ENCODE data around the gene PTGS1.
A peak's percentile ranks its signal among the peaks of the same experiment; 100 is the strongest.
"Not testable (repeated sequence)": the region's sequence is repeated elsewhere in the genome, so short reads cannot be mapped to it uniquely, and the experiment has no call there.

Gene PTGS1

GRCh38 chr9:122347348-122348287 is 23.2 kb upstream of the PTGS1 start:
- DNase-seq (ENCODE audit: low read depth): no peak

GRCh38 chr9:122348288-122348777 is 22.5 kb upstream of the PTGS1 start:
- no peak for DNase-seq (ENCODE audit: low read depth)

GRCh38 chr9:122348791-122349190 is 22.0 kb upstream of the PTGS1 start:
- no peak for DNase-seq (ENCODE audit: low read depth)

GRCh38 chr9:122349201-122349600 is 21.6 kb upstream of the PTGS1 start:
- no peak for DNase-seq (ENCODE audit: low read depth)

- peak; percentile 57 for DNase-seq (ENCODE audit: low read depth)
Measured at GRCh38 chr9:122350577-122351355, 20.1 kb upstream of the PTGS1 start.

- no peak for DNase-seq (ENCODE audit: low read depth)
Measured at GRCh38 chr9:122354536-122355199, 16.2 kb upstream of the PTGS1 start.

- DNase-seq (ENCODE audit: low read depth): no peak
Measured at GRCh38 chr9:122355336-122355875, 15.4 kb upstream of the PTGS1 start.

- no peak for DNase-seq (ENCODE audit: low read depth)
Measured at GRCh38 chr9:122356627-122357026, 14.2 kb upstream of the PTGS1 start.

- DNase-seq (ENCODE audit: low read depth): no peak
Measured at GRCh38 chr9:122360891-122361290, 9.9 kb upstream of the PTGS1 start.

GRCh38 chr9:122363131-122363530 is 7.7 kb upstream of the PTGS1 start:
- not testable (repeated sequence) for DNase-seq (ENCODE audit: low read depth)

GRCh38 chr9:122364117-122364782 is 6.6 kb upstream of the PTGS1 start:
- no peak for DNase-seq (ENCODE audit: low read depth)

- no peak for DNase-seq (ENCODE audit: low read depth)
Measured at GRCh38 chr9:122364783-122365150, 6.1 kb upstream of the PTGS1 start.

GRCh38 chr9:122366074-122366660 is 4.7 kb upstream of the PTGS1 start:
- DNase-seq (ENCODE audit: low read depth): no peak

- DNase-seq (ENCODE audit: low read depth): no peak
Measured at GRCh38 chr9:122367065-122367464, 3.8 kb upstream of the PTGS1 start.

GRCh38 chr9:122367774-122368460 is 2.9 kb upstream of the PTGS1 start:
- no peak for DNase-seq (ENCODE audit: low read depth)

- DNase-seq (ENCODE audit: low read depth): no peak
Measured at GRCh38 chr9:122368642-122369041, 2.2 kb upstream of the PTGS1 start.

- no peak for DNase-seq (ENCODE audit: low read depth)
Measured at GRCh38 chr9:122370303-122370702, 521 bp upstream of the PTGS1 start.

GRCh38 chr9:122371846-122372245 is 1.0 kb downstream of the PTGS1 start:
- DNase-seq (ENCODE audit: low read depth): no peak

GRCh38 chr9:122372856-122373845 is 2.3 kb downstream of the PTGS1 start:
- DNase-seq (ENCODE audit: low read depth): no peak

All from fibroblast of the conjunctiva (primary cell).